Uterus (tissue), 4 donors: ENCODE measurements around the gene ADSS1. TPM values are rescaled to one million over a fixed set of nuclear protein-coding genes. Genes with fewer than 3 reads are reported as not detected.
A peak's percentile ranks its signal among the peaks of the same experiment; 100 is the strongest.

ENCODE experiments used
- DNase-seq, 2 donors: peaks; one replicate each; pipeline ENCODE4 v3.0.0-alpha.2; 2019 to 2020
- H3K27ac ChIP-seq, 2 donors: fragments of 200-600 bp; sonication (generic); 1 replicate in 1 of 2; 2 replicates in 1 of 2; pipeline ENCODE4 v1.5.1; 2016 to 2018
- H3K27me3 ChIP-seq, 2 donors: fragments of 200-600 bp; sonication (generic); one replicate each; pipeline ENCODE4 v1.5.1; 2018 to 2019; ENCODE audit warnings: control low read depth in 1 of 2
- H3K36me3 ChIP-seq, 2 donors: fragments of 200-600 bp; sonication (generic); one replicate each; pipeline ENCODE4 v1.5.1; 2019; ENCODE audit warnings: control low read depth in 1 of 2
- H3K4me1 ChIP-seq, 2 donors: fragments of 200-600 bp; sonication (generic); one replicate each; pipeline ENCODE4 v1.5.1; 2018 to 2019; ENCODE audit warnings: control low read depth in 1 of 2
- H3K4me3 ChIP-seq, 2 donors: fragments of 200-600 bp; sonication (generic); 1 replicate in 1 of 2; 2 replicates in 1 of 2; pipeline ENCODE4 v1.5.1; 2018 to 2019; ENCODE audit warnings: mild to moderate bottlenecking in 1 of 2
- H3K9me3 ChIP-seq, 2 donors: fragments of 200-600 bp; sonication (generic); one replicate each; pipeline ENCODE4 v1.5.1; 2019; ENCODE audit warnings: control low read depth in 1 of 2
- CTCF ChIP-seq, 4 experiments: fragments of 200-600 bp in 2 of 4; fragments of 450-650 bp in 2 of 4; sonication (generic) in 2 of 4; IDR thresholded peaks; one replicate each; pipeline ENCODE4 v1.5.1; 2016 to 2019; ENCODE audit warnings: antibody characterized with exemption in 4 of 4, mild to moderate bottlenecking in 2 of 4, moderate library complexity in 1 of 4
- POLR2A ChIP-seq, 2 donors: fragments of 450-650 bp; IDR thresholded peaks; one replicate each; pipeline ENCODE4 v1.6.1; 2016; ENCODE audit warnings: antibody characterized with exemption in 2 of 2, mild to moderate bottlenecking in 1 of 2, moderate library complexity in 1 of 2
- intact Hi-C: fragments of 100-400 bp; cut with DNase I; formaldehyde crosslinking; loops from one replicate; pipeline ENCODE4 v1.15.1; 2023; ENCODE audit warnings: low total_unique reads
- total RNA-seq, 4 donors: library from RNA; depleted of rRNA in 3 of 4; stranded (reverse); fragments of >200 nt in 3 of 4; gene quantifications; one replicate each; pipeline versions ENCODE4 v1.1.0 to v1.2.4, GENCODE V29; 2014 to 2023
- donor health status: DM: yes; HTN: yes; CAD: no.

Gene ADSS1
- total RNA-seq, 4 donors from 2014 or later: 7.0 to 11.7 TPM; not detected in 2

GRCh38 chr14:104793703-104793959 lies 69.6 kb downstream of the ADSS1 start:
- TF ChIP-seq CTCF (IDR thresholded peaks at IDR 0.05) (no peak), POLR2A (IDR thresholded peaks at IDR 0.05) (no peak)
- Histone ChIP-seq H3K27me3 (no peaks in the 10 kb centered on the region), H3K27ac (no peak overlapping the region), H3K9me3 (no peaks in the 10 kb centered on the region), H3K4me3 (peak overlapping the region in 1 of 2 donors; percentile 81), H3K4me1 (peaks cover 0 to 15% of the 10 kb centered on the region in 2 donors), H3K36me3 (no peaks in the 10 kb centered on the region)
- intact Hi-C loops: no loop called here
- no peak for DNase-seq

DNA sequence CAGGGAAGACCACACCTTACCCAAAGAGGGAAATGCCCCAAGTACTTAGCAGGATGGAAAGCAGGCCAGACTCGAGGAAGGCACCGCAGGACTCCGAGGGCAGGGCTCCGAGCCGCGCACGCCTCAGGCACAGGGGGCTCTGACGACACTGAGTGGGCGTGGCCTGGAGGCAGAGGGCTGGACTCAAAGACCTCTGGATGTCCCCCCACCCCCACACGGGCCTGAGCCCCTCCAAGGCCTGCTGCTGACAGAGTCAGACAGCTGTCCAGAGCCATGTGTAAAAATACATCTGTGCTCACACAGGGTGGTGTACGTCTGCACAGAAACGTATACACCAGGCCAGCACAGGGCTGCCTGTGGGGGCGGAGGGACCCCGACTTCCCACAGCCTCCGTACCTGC lies 70.1 kb downstream of the ADSS1 start:
- Histone ChIP-seq H3K4me1 (peaks cover 0 to 15% of the 10 kb centered on the region in 2 donors), H3K27ac (no peak overlapping the region), H3K4me3 (peak overlapping the region; percentile 40 to 81), H3K27me3 (no peaks in the 10 kb centered on the region), H3K9me3 (no peaks in the 10 kb centered on the region), H3K36me3 (no peaks in the 10 kb centered on the region)
- TF ChIP-seq CTCF (IDR thresholded peaks at IDR 0.05) (no peak), POLR2A (IDR thresholded peaks at IDR 0.05) (no peak)
- no peak for DNase-seq
- intact Hi-C loops: no loop called here

- intact Hi-C loops: no loop called here
- peaks cover 0 to 15% of the 10 kb centered on the region in 2 donors for H3K4me1 ChIP-seq
Observed at GRCh38 chr14:104794631-104794992, 70.6 kb downstream of the ADSS1 start.

DNA sequence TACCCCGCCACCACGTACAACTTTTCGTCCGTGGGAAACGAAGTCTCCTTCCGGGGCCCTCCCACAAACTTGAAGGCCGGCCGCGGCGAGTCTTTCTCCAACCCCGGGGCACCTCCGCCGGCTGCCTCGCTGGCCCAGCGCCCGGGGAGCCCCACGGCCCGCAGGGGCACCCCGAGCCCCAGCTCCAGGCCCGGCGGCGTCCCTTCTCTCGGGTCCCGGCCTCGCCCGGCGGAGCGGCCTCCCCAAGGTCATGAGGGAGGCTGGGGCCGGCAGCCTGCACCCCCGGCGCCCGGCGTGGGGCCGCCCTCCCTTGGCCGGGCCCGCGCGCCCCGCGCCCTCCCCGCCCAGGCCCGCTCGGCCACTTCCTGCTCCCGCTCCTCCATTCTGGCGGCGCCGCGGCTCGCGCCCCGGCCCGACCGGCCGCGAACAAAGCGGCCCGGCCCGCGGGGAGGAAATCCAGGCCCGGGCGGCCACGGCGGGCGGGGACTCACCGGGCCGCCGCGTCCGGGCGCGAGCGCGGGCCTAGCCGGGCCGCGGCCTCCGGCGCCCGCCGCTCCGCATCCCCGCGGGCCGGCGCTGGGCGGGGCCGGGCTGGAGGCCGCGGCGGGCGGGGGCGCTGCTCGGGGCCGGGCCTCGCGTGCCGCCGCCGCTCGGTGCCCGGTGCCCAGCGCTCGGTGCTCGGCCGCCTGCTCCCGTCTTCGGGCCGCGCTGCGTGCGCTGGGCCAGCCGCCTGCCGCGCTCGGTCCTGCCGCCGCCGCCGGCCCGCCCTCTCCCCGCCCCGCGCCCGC lies 71.2 kb downstream of the ADSS1 start, which contains the start of gene AKT1:
Gene AKT1, minus strand, starts transcription at position 756 of the 788 bp plus-strand sequence. CDS start 3,105 bp downstream, outside the sequence.
- no peaks in the 10 kb centered on the region for H3K9me3 ChIP-seq
- peaks cover 0 to 15% of the 10 kb centered on the region in 2 donors for H3K4me1 ChIP-seq
- TF ChIP-seq POLR2A (IDR thresholded peaks at IDR 0.05) (no peak), CTCF (IDR thresholded peaks at IDR 0.05) (no peak)
- H3K27me3 ChIP-seq: no peaks in the 10 kb centered on the region
- H3K27ac ChIP-seq: peak within 1 kb of the TSS; percentile 86 to 97
- DNase-seq: no peak
- H3K4me3 ChIP-seq: peak within 1 kb of the TSS; percentile 46 to 81
- H3K36me3 ChIP-seq: no peaks in the 10 kb centered on the region
- intact Hi-C loops: no loop called here

More at GRCh38 chr14:104794631-104794992, 70.6 kb downstream of the ADSS1 start:
- H3K36me3 ChIP-seq: no peaks in the 10 kb centered on the region
- no peak for DNase-seq
- H3K9me3 ChIP-seq: no peaks in the 10 kb centered on the region
- H3K27me3 ChIP-seq: no peaks in the 10 kb centered on the region
- H3K4me3 ChIP-seq: peak overlapping the region; percentile 40 to 81
- TF ChIP-seq CTCF (IDR thresholded peaks at IDR 0.05) (no peak), POLR2A (IDR thresholded peaks at IDR 0.05) (no peak)
- peak overlapping the region; percentile 58 to 86 for H3K27ac ChIP-seq

GRCh38 chr14:104795781-104796686 lies 72.0 kb downstream of the ADSS1 start:
- peak overlapping the region; percentile 86 to 97 for H3K27ac ChIP-seq
- intact Hi-C loops: no loop called here
- H3K4me3 ChIP-seq: peak overlapping the region; percentile 46 to 61
- peak in 1 of 2 donors; percentile 67 for DNase-seq
- H3K27me3 ChIP-seq: no peaks in the 10 kb centered on the region
- no peaks in the 10 kb centered on the region for H3K36me3 ChIP-seq
- peaks cover 0 to 16% of the 10 kb centered on the region in 2 donors for H3K4me1 ChIP-seq
- no peak for TF ChIP-seq CTCF (IDR thresholded peaks at IDR 0.05)
- peak; percentile 80 to 88 for TF ChIP-seq POLR2A (IDR thresholded peaks at IDR 0.05)
- no peaks in the 10 kb centered on the region for H3K9me3 ChIP-seq
